ENCODE results near the gene CLDN10.
"Not testable (repeated sequence)": the region's sequence is repeated elsewhere in the genome, so short reads cannot be mapped to it uniquely, and the experiment has no call there.

The CLDN10 gene

GRCh38 chr13:95565758-95566157 lies 13.2 kb downstream of the CLDN10 start:
- H3K4me1 ChIP-seq (ENCODE audit: control insufficient read depth in 1 of 2, insufficient read depth in 2 of 2, low read length in 2 of 2); H3K4me3 ChIP-seq (ENCODE audit: low read depth in 1 of 2, low read length in 2 of 2); H3K27me3 ChIP-seq (ENCODE audit: low read depth, low read length); H3K36me3 ChIP-seq (ENCODE audit: control insufficient read depth in 1 of 2, insufficient read depth in 2 of 2, low read length in 2 of 2); H3K27ac ChIP-seq (ENCODE audit: low read length); H3K9me3 ChIP-seq (ENCODE audit: control insufficient read depth in 1 of 2, low read length in 2 of 2): not testable (repeated sequence)

- Histone ChIP-seq H3K27ac (ENCODE audit: low read length) (no peak overlapping the region), H3K9me3 (ENCODE audit: control insufficient read depth in 1 of 2, low read length in 2 of 2) (no peaks in the 10 kb centered on the region), H3K4me3 (ENCODE audit: low read depth in 1 of 2, low read length in 2 of 2) (no peak overlapping the region), H3K4me1 (ENCODE audit: control insufficient read depth in 1 of 2, insufficient read depth in 2 of 2, low read length in 2 of 2) (no peaks in the 10 kb centered on the region), H3K27me3 (ENCODE audit: low read depth, low read length) (no peaks in the 10 kb centered on the region), H3K36me3 (ENCODE audit: control insufficient read depth in 1 of 2, insufficient read depth in 2 of 2, low read length in 2 of 2) (no peaks in the 10 kb centered on the region)
These were observed 15.6 kb downstream of the CLDN10 start for GRCh38 chr13:95568131-95568530.

GRCh38 chr13:95570016-95570415 lies 17.5 kb downstream of the CLDN10 start:
- Histone ChIP-seq H3K36me3 (ENCODE audit: control insufficient read depth in 1 of 2, insufficient read depth in 2 of 2, low read length in 2 of 2) (no peaks in the 10 kb centered on the region), H3K27ac (ENCODE audit: low read length) (no peak overlapping the region), H3K27me3 (ENCODE audit: low read depth, low read length) (no peaks in the 10 kb centered on the region), H3K4me3 (ENCODE audit: low read depth in 1 of 2, low read length in 2 of 2) (no peak overlapping the region), H3K4me1 (ENCODE audit: control insufficient read depth in 1 of 2, insufficient read depth in 2 of 2, low read length in 2 of 2) (no peaks in the 10 kb centered on the region), H3K9me3 (ENCODE audit: control insufficient read depth in 1 of 2, low read length in 2 of 2) (no peaks in the 10 kb centered on the region)

- no peak overlapping the region for H3K27ac ChIP-seq (ENCODE audit: low read length)
- no peak overlapping the region for H3K4me3 ChIP-seq (ENCODE audit: low read depth in 1 of 2, low read length in 2 of 2)
- no peaks in the 10 kb centered on the region for H3K9me3 ChIP-seq (ENCODE audit: control insufficient read depth in 1 of 2, low read length in 2 of 2)
- no peaks in the 10 kb centered on the region for H3K27me3 ChIP-seq (ENCODE audit: low read depth, low read length)
- no peaks in the 10 kb centered on the region for H3K4me1 ChIP-seq (ENCODE audit: control insufficient read depth in 1 of 2, insufficient read depth in 2 of 2, low read length in 2 of 2)
- H3K36me3 ChIP-seq (ENCODE audit: control insufficient read depth in 1 of 2, insufficient read depth in 2 of 2, low read length in 2 of 2), result no peaks in the 10 kb centered on the region
These were observed 19.4 kb downstream of the CLDN10 start for GRCh38 chr13:95571941-95572340.

GRCh38 chr13:95573221-95573620 lies 20.7 kb downstream of the CLDN10 start:
- Histone ChIP-seq H3K9me3 (ENCODE audit: control insufficient read depth in 1 of 2, low read length in 2 of 2) (no peaks in the 10 kb centered on the region), H3K4me1 (ENCODE audit: control insufficient read depth in 1 of 2, insufficient read depth in 2 of 2, low read length in 2 of 2) (no peaks in the 10 kb centered on the region), H3K27ac (ENCODE audit: low read length) (no peak overlapping the region), H3K4me3 (ENCODE audit: low read depth in 1 of 2, low read length in 2 of 2) (no peak overlapping the region), H3K27me3 (ENCODE audit: low read depth, low read length) (no peaks in the 10 kb centered on the region), H3K36me3 (ENCODE audit: control insufficient read depth in 1 of 2, insufficient read depth in 2 of 2, low read length in 2 of 2) (peaks cover 0 to 8% of the 10 kb centered on the region in 2 donors)

GRCh38 chr13:95579303-95579702 lies 26.8 kb downstream of the CLDN10 start:
- H3K4me3 ChIP-seq (ENCODE audit: low read depth in 1 of 2, low read length in 2 of 2), result no peak overlapping the region
- peaks cover 0 to 46% of the 10 kb centered on the region in 2 donors for H3K36me3 ChIP-seq (ENCODE audit: control insufficient read depth in 1 of 2, insufficient read depth in 2 of 2, low read length in 2 of 2)

GRCh38 chr13:95585867-95586266 lies 33.3 kb downstream of the CLDN10 start:
- Histone ChIP-seq H3K27me3 (ENCODE audit: low read depth, low read length) (no peaks in the 10 kb centered on the region), H3K9me3 (ENCODE audit: control insufficient read depth in 1 of 2, low read length in 2 of 2) (no peaks in the 10 kb centered on the region), H3K27ac (ENCODE audit: low read length) (no peak overlapping the region), H3K4me1 (ENCODE audit: control insufficient read depth in 1 of 2, insufficient read depth in 2 of 2, low read length in 2 of 2) (no peaks in the 10 kb centered on the region), H3K4me3 (ENCODE audit: low read depth in 1 of 2, low read length in 2 of 2) (no peak overlapping the region), H3K36me3 (ENCODE audit: control insufficient read depth in 1 of 2, insufficient read depth in 2 of 2, low read length in 2 of 2) (peaks cover 0 to 66% of the 10 kb centered on the region in 2 donors)

More at GRCh38 chr13:95579303-95579702, 26.8 kb downstream of the CLDN10 start:
- Histone ChIP-seq H3K4me1 (ENCODE audit: control insufficient read depth in 1 of 2, insufficient read depth in 2 of 2, low read length in 2 of 2) (no peaks in the 10 kb centered on the region), H3K9me3 (ENCODE audit: control insufficient read depth in 1 of 2, low read length in 2 of 2) (no peaks in the 10 kb centered on the region), H3K27me3 (ENCODE audit: low read depth, low read length) (no peaks in the 10 kb centered on the region), H3K27ac (ENCODE audit: low read length) (no peak overlapping the region)

- H3K4me3 ChIP-seq (ENCODE audit: low read depth in 1 of 2, low read length in 2 of 2), result no peak overlapping the region
- H3K27ac ChIP-seq (ENCODE audit: low read length), result no peak overlapping the region
- H3K4me1 ChIP-seq (ENCODE audit: control insufficient read depth in 1 of 2, insufficient read depth in 2 of 2, low read length in 2 of 2), result no peaks in the 10 kb centered on the region
- no peaks in the 10 kb centered on the region for H3K9me3 ChIP-seq (ENCODE audit: control insufficient read depth in 1 of 2, low read length in 2 of 2)
- peaks cover 0 to 45% of the 10 kb centered on the region in 2 donors for H3K36me3 ChIP-seq (ENCODE audit: control insufficient read depth in 1 of 2, insufficient read depth in 2 of 2, low read length in 2 of 2)
- H3K27me3 ChIP-seq (ENCODE audit: low read depth, low read length), result no peaks in the 10 kb centered on the region
These were observed 35.6 kb downstream of the CLDN10 start for GRCh38 chr13:95588134-95588533.

- no peak overlapping the region for H3K27ac ChIP-seq (ENCODE audit: low read length)
- no peaks in the 10 kb centered on the region for H3K9me3 ChIP-seq (ENCODE audit: control insufficient read depth in 1 of 2, low read length in 2 of 2)
- no peaks in the 10 kb centered on the region for H3K27me3 ChIP-seq (ENCODE audit: low read depth, low read length)
- no peak overlapping the region for H3K4me3 ChIP-seq (ENCODE audit: low read depth in 1 of 2, low read length in 2 of 2)
- H3K36me3 ChIP-seq (ENCODE audit: control insufficient read depth in 1 of 2, insufficient read depth in 2 of 2, low read length in 2 of 2), result peaks cover 0 to 42% of the 10 kb centered on the region in 2 donors
- no peaks in the 10 kb centered on the region for H3K4me1 ChIP-seq (ENCODE audit: control insufficient read depth in 1 of 2, insufficient read depth in 2 of 2, low read length in 2 of 2)
These were observed 36.2 kb downstream of the CLDN10 start for GRCh38 chr13:95588721-95589120.

GRCh38 chr13:95593462-95593861 lies 40.9 kb downstream of the CLDN10 start:
- Histone ChIP-seq H3K9me3 (ENCODE audit: control insufficient read depth in 1 of 2, low read length in 2 of 2) (no peaks in the 10 kb centered on the region), H3K4me1 (ENCODE audit: control insufficient read depth in 1 of 2, insufficient read depth in 2 of 2, low read length in 2 of 2) (no peaks in the 10 kb centered on the region), H3K27me3 (ENCODE audit: low read depth, low read length) (no peaks in the 10 kb centered on the region), H3K4me3 (ENCODE audit: low read depth in 1 of 2, low read length in 2 of 2) (no peak overlapping the region), H3K36me3 (ENCODE audit: control insufficient read depth in 1 of 2, insufficient read depth in 2 of 2, low read length in 2 of 2) (peaks cover 0 to 20% of the 10 kb centered on the region in 2 donors), H3K27ac (ENCODE audit: low read length) (no peak overlapping the region)

GRCh38 chr13:95596701-95597100 lies 44.2 kb downstream of the CLDN10 start:
- H3K4me1 ChIP-seq (ENCODE audit: control insufficient read depth in 1 of 2, insufficient read depth in 2 of 2, low read length in 2 of 2), result no peaks in the 10 kb centered on the region
- peaks cover 0 to 9% of the 10 kb centered on the region in 2 donors for H3K36me3 ChIP-seq (ENCODE audit: control insufficient read depth in 1 of 2, insufficient read depth in 2 of 2, low read length in 2 of 2)
- H3K9me3 ChIP-seq (ENCODE audit: control insufficient read depth in 1 of 2, low read length in 2 of 2), result no peaks in the 10 kb centered on the region
- no peak overlapping the region for H3K27ac ChIP-seq (ENCODE audit: low read length)
- H3K4me3 ChIP-seq (ENCODE audit: low read depth in 1 of 2, low read length in 2 of 2), result no peak overlapping the region
- H3K27me3 ChIP-seq (ENCODE audit: low read depth, low read length), result no peaks in the 10 kb centered on the region

- no peaks in the 10 kb centered on the region for H3K9me3 ChIP-seq (ENCODE audit: control insufficient read depth in 1 of 2, low read length in 2 of 2)
- no peaks in the 10 kb centered on the region for H3K4me1 ChIP-seq (ENCODE audit: control insufficient read depth in 1 of 2, insufficient read depth in 2 of 2, low read length in 2 of 2)
These were observed 48.7 kb downstream of the CLDN10 start for GRCh38 chr13:95601216-95601615.

More at GRCh38 chr13:95601216-95601615, 48.7 kb downstream of the CLDN10 start:
- Histone ChIP-seq H3K27ac (ENCODE audit: low read length) (no peak overlapping the region), H3K4me3 (ENCODE audit: low read depth in 1 of 2, low read length in 2 of 2) (no peak overlapping the region), H3K36me3 (ENCODE audit: control insufficient read depth in 1 of 2, insufficient read depth in 2 of 2, low read length in 2 of 2) (peaks cover 0 to 9% of the 10 kb centered on the region in 2 donors), H3K27me3 (ENCODE audit: low read depth, low read length) (no peaks in the 10 kb centered on the region)
